Vagina (tissue), 2 donors: ENCODE measurements around the gene JSRP1. TPM values are rescaled to one million over a fixed set of nuclear protein-coding genes. Genes with fewer than 3 reads are reported as not detected.

Experiments used
- DNase-seq, 2 donors: peaks; one replicate each; pipeline ENCODE4 v3.0.0-alpha.2; 2017; ENCODE audit errors: extremely low spot score in 2 of 2
- H3K27ac ChIP-seq: fragments of 200-600 bp; sonication (generic); one replicate; pipeline ENCODE4 v1.5.1; 2019
- H3K27me3 ChIP-seq: fragments of 200-600 bp; sonication (generic); one replicate; pipeline ENCODE4 v1.5.1; 2019
- H3K36me3 ChIP-seq, 2 donors: fragments of 200-600 bp; sonication (generic); one replicate each; pipeline ENCODE4 v1.5.1; 2017 to 2019
- H3K4me1 ChIP-seq: fragments of 200-600 bp; sonication (generic); one replicate; pipeline ENCODE4 v1.5.1; 2019
- H3K4me3 ChIP-seq, 2 donors: fragments of 200-600 bp; sonication (generic); 1 replicate in 1 of 2; 2 replicates in 1 of 2; pipeline ENCODE4 v1.5.1; 2016 to 2019
- H3K9me3 ChIP-seq: fragments of 200-600 bp; sonication (generic); one replicate; pipeline ENCODE4 v1.5.1; 2019
- CTCF ChIP-seq, 3 experiments: fragments of 450-650 bp in 2 of 3; fragments of 200-600 bp in 1 of 3; sonication (generic) in 1 of 3; IDR thresholded peaks; one replicate each; pipeline ENCODE4 v1.5.1; 2017 to 2019; ENCODE audit warnings: antibody characterized with exemption in 3 of 3, mild to moderate bottlenecking in 2 of 3, moderate library complexity in 2 of 3
- POLR2A ChIP-seq, 2 donors: fragments of 450-650 bp; IDR thresholded peaks; one replicate each; pipeline ENCODE4 v1.6.1; 2017; ENCODE audit warnings: antibody characterized with exemption in 2 of 2, mild to moderate bottlenecking in 2 of 2, moderate library complexity in 2 of 2
- POLR2AphosphoS5 ChIP-seq, 2 donors: sonication (generic); formaldehyde crosslinking; IDR thresholded peaks; one replicate each; pipeline ENCODE4 v1.9.0; 2017; ENCODE audit warnings: antibody characterized with exemption in 2 of 2, mild to moderate bottlenecking in 2 of 2, low read depth in 1 of 2; ENCODE audit not compliant: insufficient read depth in 1 of 2
- intact Hi-C: fragments of 100-400 bp; cut with DNase I; formaldehyde crosslinking; loops from one replicate; pipeline ENCODE4 v1.15.1; 2023
- total RNA-seq: library from RNA; depleted of rRNA; stranded (reverse); fragments of >200 nt; gene quantifications from one replicate; pipeline ENCODE4 v1.2.3, GENCODE V29; 2016

Gene JSRP1
- total RNA-seq, 1 donor from 2014 or later, result not detected

- no peak overlapping the region for H3K27ac ChIP-seq
- H3K4me1 ChIP-seq, result peaks cover 11% of the 10 kb centered on the region
- no peak overlapping the region for H3K4me3 ChIP-seq
- intact Hi-C loops, result no loop called here
- no peaks in the 10 kb centered on the region for H3K9me3 ChIP-seq
- no peaks in the 10 kb centered on the region for H3K36me3 ChIP-seq
- no peak for DNase-seq
- no peaks in the 10 kb centered on the region for H3K27me3 ChIP-seq
- TF ChIP-seq POLR2A (IDR thresholded peaks at IDR 0.05) (no peak), CTCF (IDR thresholded peaks at IDR 0.05) (no peak), POLR2AphosphoS5 (IDR thresholded peaks at IDR 0.05; ENCODE audit: insufficient read depth in 1 of 2, low read depth in 1 of 2) (no peak)
These were observed 44.3 kb upstream of the JSRP1 start for GRCh38 chr19:2300533-2300932.

GRCh38 chr19:2296141-2296540 is 39.9 kb upstream of the JSRP1 start:
- Histone ChIP-seq H3K4me1 (peaks cover 19% of the 10 kb centered on the region), H3K27me3 (no peaks in the 10 kb centered on the region), H3K9me3 (no peaks in the 10 kb centered on the region), H3K4me3 (no peak overlapping the region), H3K36me3 (no peaks in the 10 kb centered on the region), H3K27ac (no peak overlapping the region)
- TF ChIP-seq POLR2AphosphoS5 (IDR thresholded peaks at IDR 0.05; ENCODE audit: insufficient read depth in 1 of 2, low read depth in 1 of 2) (no peak), POLR2A (IDR thresholded peaks at IDR 0.05) (no peak), CTCF (IDR thresholded peaks at IDR 0.05) (no peak)
- intact Hi-C loops, result no loop called here
- no peak for DNase-seq

GRCh38 chr19:2294687-2295335 is 38.6 kb upstream of the JSRP1 start:
- no peak overlapping the region for H3K27ac ChIP-seq
- TF ChIP-seq POLR2AphosphoS5 (IDR thresholded peaks at IDR 0.05; ENCODE audit: insufficient read depth in 1 of 2, low read depth in 1 of 2) (peak in 1 of 2 donors; percentile 22), CTCF (IDR thresholded peaks at IDR 0.05) (no peak), POLR2A (IDR thresholded peaks at IDR 0.05) (no peak)
- no peaks in the 10 kb centered on the region for H3K9me3 ChIP-seq
- peaks cover 32% of the 10 kb centered on the region for H3K4me1 ChIP-seq
- no peaks in the 10 kb centered on the region for H3K36me3 ChIP-seq
- intact Hi-C loops, result no loop called here
- H3K4me3 ChIP-seq, result peak overlapping the region in 1 of 2 donors; percentile 10
- peaks cover 8% of the 10 kb centered on the region for H3K27me3 ChIP-seq
- no peak for DNase-seq

GRCh38 chr19:2291185-2291751 is 35.1 kb upstream of the JSRP1 start:
- peaks cover 8% of the 10 kb centered on the region for H3K27me3 ChIP-seq

More at GRCh38 chr19:2291185-2291751, 35.1 kb upstream of the JSRP1 start:
- Histone ChIP-seq H3K4me3 (peak overlapping the region; percentile 25 to 27), H3K4me1 (peaks cover 39% of the 10 kb centered on the region), H3K36me3 (no peaks in the 10 kb centered on the region), H3K27ac (no peak overlapping the region), H3K9me3 (no peaks in the 10 kb centered on the region)
- DNase-seq, result no peak
- intact Hi-C loops, result no loop called here
- TF ChIP-seq POLR2AphosphoS5 (IDR thresholded peaks at IDR 0.05; ENCODE audit: insufficient read depth in 1 of 2, low read depth in 1 of 2) (no peak), POLR2A (IDR thresholded peaks at IDR 0.05) (no peak), CTCF (IDR thresholded peaks at IDR 0.05) (no peak)
